Activated CD8-positive, alpha-beta memory T cell treated with anti-CD3 and anti-CD28 coated beads, Interleukin-2, amount 50 U/mL, for 4 hours (primary cell): ENCODE results near the gene FHAD1.

Experiments
- DNase-seq: peaks from one replicate; pipeline ENCODE4 v3.0.0-alpha.2; 2020

FHAD1 gene

DNA sequence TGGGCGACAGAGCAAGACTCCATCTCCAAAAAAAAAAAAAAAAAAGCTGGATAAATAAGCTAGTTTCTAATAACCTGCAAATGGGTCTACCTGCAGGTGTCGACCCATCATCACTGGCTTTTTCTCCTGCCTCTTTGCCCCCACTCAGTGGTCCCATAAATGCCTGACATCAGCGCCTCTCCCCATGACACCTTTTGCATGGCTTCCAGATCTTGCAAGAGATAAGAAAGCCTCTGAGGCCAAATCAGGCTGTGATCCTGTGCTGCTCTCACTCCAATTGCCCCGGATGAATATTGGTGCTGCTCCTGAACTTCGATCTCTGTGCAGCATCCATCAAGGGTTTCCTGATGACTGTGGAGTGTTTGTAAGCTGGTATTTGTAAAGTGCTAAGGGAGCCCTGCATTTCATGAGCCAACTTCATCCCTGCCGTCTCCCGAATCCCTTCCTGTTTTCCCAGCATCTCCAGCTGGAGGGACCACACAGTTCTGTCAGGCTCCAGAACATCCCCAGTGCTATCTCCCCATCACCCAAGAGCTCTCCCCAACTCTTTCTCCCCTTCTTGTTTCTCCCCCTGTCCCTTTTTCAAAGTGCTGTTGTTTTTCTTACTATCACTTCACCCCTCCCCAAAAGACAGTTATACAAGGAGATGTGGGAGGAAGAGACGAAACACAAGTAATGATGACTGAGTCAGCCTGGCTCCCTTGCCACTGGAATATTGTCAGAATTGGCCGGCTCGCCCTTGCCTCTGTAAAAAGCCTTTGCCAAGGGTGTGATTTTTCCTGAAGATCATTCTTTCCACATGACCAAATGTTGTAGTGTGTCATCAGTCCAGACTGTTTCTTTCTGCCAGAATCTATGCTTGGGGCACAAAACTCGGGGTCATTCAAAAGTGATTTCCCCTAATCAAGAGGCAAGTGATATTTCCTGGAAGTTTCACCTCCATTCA, 159.9 kb downstream of the FHAD1 start:
- no peak for DNase-seq

DNA sequence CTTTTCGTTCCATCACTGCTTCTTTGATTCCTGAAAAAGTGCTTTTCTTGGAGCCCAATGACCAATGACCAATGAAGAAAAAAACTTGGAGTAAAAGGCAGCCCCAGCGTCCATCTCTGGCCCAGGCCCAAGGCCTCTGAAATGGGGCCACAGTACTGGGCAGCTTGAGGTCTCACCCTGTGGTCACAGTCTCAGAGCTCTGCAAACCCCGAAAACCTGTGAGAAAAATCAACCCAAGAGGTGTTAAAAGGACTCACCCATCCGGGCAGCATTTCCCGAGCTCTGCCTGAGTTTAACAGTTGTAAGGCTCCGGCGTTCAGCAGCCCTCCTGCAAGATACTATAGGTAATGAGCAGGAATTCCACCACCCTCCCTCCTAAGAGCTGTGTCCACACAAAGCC, 160.6 kb downstream of the FHAD1 start:
- no peak for DNase-seq

DNA sequence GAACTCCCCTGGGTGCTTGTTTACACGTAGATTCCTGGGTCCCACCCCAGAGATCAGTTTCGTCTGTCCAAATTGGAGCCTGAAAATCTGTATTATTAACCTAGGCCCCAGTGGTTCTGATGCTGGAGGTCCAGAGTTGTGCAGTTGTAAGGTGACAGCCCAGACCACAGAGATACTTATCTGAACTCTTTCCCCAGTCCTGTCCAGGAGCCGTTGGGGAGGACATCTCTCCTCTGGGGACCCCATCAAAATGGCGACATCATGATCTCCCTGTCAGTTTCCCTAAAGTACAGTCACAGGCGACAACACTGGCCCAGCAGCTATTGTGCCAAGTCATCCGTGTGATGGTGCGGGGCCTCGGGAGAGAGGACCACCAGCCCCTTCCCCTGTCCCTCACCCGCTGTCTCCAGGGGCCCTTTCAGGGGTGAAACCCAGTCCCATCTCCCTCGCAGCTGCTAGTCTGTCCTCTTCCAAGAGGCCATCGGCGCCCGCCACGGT, 161.9 kb downstream of the FHAD1 start:
- DNase-seq = no peak

DNA sequence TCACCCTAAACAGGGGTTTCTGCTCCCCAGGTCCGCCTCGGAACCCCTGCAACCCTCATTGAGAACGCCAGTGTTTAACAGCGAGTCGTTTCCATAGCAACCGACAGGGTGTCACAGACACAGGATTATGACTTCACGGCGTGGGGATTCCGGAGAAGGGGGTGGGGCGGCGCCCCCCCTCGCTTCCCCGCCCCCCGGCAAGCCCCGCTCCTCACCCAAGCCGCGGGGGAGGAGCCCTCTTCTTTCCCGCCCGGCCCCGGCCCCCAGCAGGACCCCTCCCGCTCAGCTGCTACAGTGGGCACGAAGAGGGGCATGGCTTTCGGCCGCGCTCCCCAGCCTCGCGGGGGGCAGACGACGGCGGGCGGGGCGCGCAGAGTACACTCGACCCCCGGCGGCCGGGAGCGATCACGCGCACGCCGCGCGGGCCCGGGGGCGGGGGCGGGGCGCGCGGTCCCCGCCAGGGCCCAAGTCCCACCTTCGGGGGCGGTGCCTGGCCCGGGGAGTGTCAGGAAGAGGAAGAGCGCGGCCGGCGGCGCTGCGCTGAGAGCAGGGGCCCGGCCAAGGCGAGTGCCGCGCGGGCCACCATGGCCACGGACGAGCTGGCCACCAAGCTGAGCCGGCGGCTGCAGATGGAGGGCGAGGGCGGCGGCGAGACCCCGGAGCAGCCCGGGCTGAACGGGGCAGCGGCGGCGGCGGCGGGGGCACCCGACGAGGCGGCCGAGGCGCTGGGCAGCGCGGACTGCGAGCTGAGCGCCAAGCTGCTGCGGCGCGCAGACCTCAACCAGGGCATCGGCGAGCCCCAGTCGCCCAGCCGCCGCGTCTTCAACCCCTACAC, 162.6 kb downstream of the FHAD1 start, which contains the start of gene EFHD2:
TSS of gene EFHD2 (plus strand) at position 501 of the 835 bp plus-strand sequence. CDS start at position 585, 84 bp downstream.
- DNase-seq = peak; percentile 88

DNA sequence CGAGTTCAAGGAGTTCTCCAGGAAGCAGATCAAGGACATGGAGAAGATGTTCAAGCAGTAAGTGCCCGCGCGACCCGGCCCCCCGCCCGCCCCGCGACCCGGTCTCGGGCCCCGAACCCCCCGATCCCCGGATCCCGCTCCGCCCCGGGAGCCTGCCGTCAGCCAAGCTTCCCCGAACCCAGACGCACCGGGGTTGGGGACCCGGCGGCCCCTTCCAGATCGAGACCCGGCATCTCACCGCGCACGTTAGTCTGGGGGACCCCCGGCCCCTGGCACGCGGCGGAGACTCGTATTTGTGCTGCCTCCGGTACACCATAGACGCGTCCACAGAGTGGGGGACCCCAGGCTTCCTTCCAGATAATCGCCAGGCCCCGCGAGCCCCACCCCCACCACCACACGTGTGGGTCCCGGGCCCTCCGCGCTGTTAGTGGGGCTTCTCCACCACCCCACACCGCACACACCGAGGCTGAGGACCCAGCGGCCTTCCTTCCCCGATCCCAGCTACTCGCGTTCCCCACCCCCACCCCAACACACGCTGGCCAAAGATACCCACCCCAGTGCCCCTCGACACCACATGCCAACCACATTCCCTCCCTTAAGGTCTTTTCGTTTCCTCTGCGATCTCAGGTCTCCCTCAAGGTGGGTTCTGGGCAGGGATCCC, 163.3 kb downstream of the FHAD1 start:
- DNase-seq = peak; percentile 35

DNA sequence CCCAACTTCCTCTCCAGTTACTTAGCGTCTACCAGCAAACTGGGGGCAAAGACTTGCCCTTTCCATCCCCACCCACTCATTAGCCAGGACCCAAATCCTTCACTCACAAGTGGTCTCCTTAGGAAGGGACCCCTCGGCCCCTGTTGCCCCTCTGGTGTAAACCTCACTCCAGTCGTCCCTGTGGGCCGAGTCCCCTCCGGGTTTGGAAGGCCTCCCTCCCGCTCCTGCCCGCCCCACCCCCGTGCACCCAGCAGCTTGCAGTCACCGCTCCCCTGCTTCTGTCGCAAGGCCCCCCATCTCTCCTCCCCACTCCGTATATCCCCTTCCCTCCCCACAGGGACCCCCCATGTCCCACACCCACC, 163.8 kb downstream of the FHAD1 start:
- DNase-seq = no peak

DNA sequence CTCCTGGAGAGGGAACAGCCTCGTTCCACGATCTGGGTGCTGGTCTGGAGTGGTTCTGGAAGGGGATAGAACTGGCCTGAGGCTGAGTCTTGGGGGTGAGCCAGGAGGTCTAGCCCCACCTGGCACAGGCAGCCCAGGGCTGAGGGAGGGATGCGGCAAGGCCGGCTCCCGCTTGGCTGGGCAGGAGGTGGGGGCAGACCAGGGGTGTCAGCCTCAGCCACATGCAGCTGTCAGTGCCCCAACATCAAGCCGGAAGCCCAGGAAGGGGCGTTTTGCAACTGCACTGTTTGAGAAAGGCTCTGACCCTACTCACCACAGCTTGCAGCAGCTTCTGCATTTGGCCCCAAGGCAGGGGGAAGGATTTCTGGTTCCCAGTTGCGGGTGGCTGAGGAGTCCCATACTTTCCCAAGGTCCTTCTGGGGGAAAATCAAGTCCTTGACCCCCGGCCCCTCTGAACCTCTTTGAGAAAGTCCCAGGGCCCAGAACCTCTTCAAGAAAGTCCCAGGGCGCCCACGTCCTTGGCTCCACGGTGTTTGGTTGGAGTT, 164.6 kb downstream of the FHAD1 start:
- peak; percentile 44 for DNase-seq

DNA sequence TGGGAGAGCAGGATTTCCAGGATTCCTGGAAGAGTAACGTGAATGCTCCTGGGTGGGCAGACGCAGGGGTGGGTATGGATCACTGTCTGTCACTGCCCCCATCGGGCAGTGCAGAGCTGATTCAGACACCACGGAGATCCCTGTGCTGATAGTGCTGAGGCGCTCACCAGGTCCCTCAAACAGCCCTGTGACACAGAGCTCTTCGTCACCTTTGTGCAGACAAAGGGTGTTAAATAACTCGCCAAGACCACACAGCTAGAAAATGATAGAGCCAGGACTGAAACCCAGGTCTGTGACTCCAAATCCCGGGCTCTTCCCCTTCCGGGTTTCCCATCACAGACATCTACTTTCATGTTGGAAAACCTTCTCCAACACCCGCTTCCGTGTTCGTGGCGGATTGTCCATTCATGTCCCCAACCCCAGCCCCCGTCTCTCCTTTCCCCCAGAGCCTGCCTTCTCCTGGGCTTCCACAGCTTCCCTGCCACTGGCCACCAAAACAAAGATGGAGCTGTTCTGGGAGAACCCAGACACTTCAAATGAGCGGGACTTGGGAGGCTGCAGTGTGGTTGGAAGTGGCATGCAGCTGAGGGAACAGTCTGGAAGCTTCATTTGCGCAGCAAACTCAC, 165.3 kb downstream of the FHAD1 start:
- DNase-seq = peak; percentile 51

DNA sequence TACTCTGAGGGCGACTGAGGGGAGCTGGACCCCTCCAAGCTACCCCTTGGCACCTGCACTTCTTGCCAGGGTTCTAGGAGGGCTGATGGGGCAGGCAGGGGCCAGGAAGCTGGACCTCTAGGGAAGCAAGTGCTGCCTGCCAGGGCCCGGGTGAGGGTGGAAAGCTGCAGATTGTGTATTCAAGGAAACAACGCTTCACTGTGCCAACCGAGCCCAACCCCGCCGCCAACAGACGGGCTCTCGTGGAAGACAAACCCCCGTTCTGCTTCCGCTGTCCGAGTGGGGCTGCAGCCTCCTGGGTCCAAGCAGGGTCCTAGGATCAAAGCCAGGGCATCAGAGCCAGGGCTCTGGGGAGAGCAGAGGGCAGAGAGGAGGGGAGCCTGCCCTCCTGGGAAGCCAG, 165.8 kb downstream of the FHAD1 start:
- no peak for DNase-seq

DNA sequence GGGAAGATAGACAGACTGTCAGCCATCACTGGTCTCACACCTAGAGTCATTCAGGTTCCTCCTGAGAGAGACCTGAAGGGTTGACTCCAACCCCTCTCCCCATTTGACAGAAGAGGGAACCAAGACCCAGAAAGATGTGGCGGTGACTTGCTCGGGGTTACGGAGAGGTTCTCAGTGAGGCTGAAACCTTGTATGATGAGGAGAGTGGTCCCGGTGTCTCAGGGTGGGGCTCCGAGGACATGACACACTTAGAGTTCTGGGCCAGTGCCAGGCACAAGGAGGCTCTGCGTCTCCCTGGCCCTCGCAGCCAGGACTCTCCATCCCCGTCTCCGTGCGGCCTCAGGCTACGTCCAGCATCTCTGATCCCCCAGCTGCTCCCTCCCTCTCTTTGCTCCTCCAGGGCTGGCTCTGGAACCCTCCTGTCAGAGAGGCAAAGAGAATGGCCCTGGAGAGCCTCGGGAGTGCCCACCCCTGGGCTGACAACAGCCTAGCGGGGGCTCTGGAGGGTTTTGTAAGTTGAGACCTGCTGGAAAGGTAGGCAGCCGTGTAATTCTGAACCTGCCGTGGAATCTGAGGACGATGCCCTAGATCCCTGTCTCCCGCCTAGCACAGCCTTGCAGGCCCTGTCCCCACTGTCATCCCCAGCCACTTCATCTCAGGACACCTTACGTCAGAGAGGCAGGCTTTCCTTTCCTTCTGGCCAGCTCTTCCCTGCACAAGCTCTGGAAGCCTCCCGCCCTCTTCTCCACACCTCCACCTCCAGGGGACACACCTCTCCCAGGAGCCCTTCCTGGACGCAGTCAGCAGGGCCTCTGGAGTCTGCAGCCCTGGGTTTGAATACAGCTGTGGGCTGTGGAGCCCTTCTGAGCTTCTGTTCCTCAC, 166.8 kb downstream of the FHAD1 start:
- no peak for DNase-seq

DNA sequence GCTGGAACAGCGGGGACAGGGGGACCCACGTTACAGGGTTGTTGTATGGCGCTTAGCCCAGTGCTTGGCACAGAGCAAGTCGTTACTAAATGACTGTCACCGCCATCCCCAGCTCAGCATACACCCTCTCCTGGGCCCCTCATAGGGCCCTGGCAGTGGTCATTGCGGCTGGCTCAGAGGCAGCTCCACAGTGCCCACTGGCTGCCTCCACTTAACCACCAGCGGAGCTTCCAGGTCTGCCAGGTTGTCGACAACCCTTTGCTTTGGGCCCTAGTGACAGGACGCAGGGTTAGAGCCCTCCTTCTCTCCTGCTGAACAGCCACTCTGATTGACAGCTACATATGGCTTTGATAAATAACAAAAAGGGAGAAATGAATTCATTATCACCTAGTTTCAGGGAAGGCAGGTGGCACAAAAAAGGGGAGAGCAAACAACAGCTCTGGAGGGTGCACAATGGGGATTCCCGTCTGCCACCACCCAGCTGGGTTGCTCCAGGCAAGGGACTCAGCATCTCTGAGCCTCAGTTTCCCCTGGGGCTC, 167.5 kb downstream of the FHAD1 start:
- DNase-seq = no peak

DNA sequence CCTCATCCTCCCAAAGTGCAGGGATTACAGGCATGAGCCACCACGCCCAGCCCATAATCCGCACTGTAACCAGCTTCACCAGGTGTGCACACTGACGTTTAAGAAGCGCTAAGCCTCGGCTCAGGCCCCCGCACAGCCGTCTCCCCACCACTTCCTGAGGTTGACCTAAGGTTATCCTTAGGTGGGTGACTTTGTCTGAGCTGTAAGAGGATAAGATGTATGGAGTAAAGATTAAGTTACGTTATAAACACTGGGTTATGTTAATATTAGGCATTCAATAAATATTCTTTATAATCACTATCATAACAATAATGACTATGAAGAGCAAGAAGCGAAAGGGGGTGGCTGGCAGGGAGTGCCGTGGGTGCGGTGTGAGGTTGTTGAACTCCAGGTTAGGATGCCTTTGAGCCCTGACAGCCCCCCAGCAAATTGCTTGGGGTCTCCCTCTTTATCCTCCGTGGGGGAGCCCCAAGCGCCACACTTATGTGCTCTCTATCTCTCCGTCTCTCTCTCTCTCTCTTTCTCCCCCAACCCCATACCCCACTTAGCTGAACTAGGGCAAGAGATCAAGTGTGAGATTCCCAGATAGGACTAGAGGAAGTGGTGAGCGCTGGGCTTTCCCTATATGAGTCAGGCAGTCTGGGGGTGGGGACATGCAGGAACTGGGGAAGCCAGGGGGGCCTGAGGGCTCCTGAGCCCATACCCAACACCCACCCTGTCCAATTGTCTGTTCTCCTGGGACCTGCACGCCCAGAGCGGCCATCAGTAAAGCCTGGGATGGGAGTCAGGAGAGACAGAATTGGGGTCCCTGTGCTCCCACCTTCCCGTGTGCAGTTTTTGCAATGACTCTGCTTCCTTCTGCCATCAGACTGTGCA, 170.3 kb downstream of the FHAD1 start:
- DNase-seq = peak; percentile 65

DNA sequence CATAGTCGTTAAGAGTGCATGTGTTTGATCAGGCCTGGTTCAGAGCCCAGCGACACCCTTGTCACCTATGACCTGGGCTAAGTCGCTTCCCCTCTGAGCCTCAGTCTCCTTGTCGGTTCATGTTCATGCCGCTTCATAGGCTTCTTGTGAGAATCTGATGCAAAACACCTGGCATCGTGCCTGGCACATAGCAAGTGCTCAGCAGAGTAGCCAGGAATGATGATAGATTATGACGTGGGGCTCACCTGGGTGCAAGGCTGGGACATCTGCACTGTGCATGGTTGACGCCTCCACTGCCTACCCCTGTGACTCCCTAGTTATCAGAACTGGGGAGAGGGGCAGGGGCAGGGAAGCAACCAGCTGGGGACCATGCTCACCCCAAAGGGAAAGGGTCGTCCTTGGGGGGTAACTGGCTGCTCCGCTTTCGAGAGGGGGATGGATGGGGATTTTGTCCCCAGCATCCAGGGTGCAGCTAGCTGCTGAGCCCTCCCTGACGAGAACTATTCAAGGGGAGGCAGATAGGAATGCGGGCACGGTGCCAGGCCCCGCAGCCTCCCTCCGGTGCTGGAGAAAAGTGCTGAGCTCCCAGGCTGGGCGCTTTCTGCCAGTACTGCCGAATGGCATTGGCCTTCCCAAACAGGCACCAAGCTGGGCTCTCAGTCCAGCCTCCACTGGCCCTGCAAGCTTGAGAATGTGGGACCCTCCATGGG, 171.9 kb downstream of the FHAD1 start:
- no peak for DNase-seq

DNA sequence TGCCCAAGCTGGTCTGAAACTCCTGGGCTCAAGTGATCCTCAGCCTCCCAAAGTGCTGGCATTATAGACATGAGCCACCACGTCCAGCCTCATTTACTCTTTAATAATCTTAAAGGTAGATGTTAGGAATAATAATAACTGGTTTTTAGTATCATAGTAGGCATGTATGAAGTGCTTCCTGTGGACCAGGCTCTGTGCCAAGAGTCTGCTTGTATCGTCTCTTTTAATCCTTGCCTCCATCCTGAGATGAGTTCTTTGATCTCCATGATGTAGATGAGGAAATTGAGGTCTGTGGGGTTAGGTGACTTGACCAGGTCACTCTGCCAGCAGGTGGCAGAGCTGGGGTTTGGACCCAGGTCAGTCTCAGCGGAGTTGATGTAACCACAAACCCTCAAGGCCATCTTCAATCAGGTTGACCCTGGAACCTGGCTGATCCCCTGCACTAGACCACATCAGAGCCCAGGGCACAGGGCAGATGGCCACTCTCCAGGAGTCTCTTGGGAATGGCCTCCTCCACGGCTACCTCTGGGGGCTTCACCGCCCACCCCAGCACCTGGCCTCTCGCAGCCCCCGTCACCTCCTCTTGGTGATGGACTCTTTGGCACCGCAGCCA, 173.9 kb downstream of the FHAD1 start:
- no peak for DNase-seq

DNA sequence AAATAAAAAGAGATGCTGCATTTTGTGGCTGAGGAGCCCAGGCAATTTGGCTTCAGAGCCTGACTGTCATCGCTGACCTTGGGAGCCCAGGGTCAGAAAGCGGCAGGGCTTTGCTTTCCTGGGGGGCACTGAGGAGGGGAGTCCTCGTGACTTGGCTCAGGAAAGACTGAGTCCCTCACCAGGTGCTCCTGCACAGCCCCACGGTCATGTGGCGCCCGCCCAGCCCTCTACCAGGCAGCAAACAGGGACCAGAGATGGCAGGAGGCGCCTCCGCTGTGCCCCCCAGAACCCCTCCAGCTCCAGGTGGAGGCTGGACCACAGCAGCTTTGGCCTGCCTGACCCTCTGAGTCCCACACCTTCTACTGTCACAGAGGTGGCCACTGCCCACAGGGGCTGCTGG, 175.8 kb downstream of the FHAD1 start:
- no peak for DNase-seq

DNA sequence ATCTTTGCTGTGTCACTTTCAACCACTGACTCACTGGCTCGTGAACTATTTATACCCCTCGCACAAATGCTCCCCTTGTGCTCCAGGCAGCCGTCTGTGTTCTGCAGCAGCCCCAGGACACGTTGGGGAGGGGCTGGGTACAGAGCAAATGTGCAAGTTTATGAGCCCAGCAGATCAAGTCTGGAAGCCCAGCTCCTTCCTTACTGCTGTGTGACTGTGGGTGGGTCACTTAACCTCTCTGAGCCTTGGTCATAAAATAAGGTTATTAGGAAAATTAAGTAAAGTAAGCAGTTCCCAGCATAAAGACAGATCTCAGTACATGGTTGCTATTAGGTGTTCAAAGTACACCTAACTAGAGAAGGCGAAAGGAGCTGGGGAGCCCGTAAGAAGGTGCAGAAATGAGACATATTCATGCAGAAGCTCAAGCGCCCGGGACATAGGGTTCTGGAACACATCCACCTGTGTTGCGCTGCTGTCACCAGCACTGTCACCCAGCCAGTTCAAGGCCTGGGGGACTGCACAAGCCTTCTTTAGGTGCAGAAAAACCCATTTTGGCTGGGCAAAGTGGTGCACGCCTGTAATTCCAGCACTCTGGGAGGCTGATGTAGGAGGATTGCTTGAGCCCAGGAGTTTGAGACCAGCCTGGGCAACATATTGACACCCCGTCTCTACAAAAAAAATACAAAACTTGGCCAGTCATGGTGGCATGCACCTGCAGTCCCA, 176.5 kb downstream of the FHAD1 start:
- no peak for DNase-seq

DNA sequence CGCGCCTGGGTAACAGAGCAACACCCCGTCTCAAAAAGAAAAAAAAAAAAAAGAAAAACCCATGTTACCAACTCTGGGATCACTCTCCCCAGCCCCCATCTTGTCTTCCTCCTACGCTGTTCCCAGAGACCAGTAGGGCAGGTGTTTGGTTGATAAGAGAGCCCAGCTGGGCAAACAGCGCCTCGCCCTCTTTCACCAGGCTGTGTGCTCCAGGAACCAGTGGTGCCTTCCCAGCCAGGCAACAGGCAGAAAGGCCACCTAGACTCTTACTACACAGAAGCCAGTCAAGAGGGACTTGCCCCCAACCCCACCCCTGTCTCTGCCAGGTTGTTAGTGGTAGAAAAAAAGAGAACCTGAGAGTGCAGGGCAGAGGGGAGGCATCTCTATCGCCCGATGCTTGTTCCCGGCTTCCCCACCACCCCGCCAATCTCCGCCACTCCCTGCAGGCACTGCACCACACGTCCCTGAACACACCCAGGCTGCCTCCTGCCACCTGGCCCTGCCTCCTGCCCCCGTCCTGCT, 177.2 kb downstream of the FHAD1 start:
- DNase-seq = no peak

DNA sequence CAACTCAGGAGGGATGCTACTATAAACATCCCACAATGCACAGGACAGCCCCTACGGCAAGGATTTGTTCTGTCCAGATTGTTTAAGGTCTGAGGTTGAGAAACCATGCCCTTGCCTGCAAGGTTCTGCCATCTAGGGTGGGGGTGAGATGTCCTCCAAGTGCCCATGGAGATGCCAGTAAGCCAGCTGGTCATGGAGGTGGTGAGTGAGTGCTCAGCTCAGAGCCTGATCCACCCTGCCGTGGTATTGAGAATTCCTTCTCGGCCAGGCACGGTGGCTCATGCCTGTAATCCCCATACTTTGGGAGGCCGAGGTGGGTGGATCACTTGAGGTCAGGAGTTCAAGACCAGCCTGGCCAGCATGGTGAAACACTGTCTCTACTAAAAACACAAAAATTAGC, 178.0 kb downstream of the FHAD1 start:
- DNase-seq = no peak
